ENCODE data around the gene LYSMD2. TPM values are rescaled to one million over a fixed set of nuclear protein-coding genes. Genes with fewer than 3 reads are reported as not detected.

The LYSMD2 gene
- total and polyA plus RNA-seq, 9 of the 15 experiments (the other 6 are each of a cell fraction or from before 2014, with no cell fraction given), result 4.3 to 30.3 (median 9.8) TPM

DNA sequence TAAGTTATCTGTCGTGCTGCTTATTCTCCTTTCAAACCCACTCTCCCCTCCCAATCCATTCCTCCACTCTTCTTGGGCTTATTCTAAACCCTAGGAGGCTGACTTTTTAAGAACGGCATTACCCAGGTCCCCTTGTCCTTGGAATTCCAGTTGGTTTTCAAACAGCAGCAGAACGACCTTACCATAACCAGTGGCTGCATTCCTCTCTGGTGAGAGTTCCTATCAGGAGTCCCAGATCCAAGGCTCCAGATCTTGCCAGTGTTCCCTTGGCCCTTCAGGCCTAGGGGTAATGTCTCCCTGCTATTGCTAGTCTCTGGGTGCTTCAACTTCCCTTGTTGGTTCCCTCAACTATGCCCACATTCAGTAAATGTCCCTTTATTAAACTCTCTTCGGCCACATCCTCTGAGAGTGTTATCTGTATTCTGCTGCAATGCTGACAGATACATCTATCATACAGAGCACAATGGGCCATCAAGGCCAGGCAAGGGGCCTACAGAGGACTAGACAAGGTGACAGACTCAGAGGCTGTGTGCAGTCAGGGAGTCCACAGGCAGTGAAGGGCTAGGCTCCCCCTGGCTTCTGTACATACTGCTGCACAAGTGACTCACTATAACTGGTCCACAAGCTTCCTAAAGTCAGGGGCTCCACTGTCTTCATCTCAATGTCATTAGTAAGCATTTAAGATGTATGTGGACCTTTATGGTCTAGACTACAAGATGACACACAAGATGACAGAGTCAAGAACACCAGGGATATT, 10.1 kb downstream of the LYSMD2 start (continued):
- TF ChIP-seq ADNP (tag; IDR thresholded peaks at IDR 0.05) (no peak), SMARCA4 (IDR thresholded peaks at IDR 0.05) (no peak), RBM25 (IDR thresholded peaks at IDR 0.05; ENCODE audit: low read depth, low read length, severe bottlenecking) (no peak), ZNF224 (CRISPR knock-in tag; IDR thresholded peaks at IDR 0.05) (no peak), HDAC8 (tag; IDR thresholded peaks at IDR 0.05) (no peak), KAT2B (IDR thresholded peaks at IDR 0.05; ENCODE audit: low read depth, low read length) (no peak), MAFG (tag; conservative IDR thresholded peaks at IDR 0.05) (no peak), TBL1XR1 (IDR thresholded peaks at IDR 0.05; ENCODE audit: low read length in 2 of 2) (no peak), FOSL1 (tag; conservative IDR thresholded peaks at IDR 0.05) (peak; percentile 37; the same call in 1 of the 2 replicates), KAT7 (CRISPR knock-in tag; IDR thresholded peaks at IDR 0.05; ENCODE audit: borderline replicate concordance) (no peak), YY1 (IDR thresholded peaks at IDR 0.05; ENCODE audit: borderline replicate concordance in 1 of 3, control insufficient read depth in 1 of 3, extremely low read depth in 1 of 3, insufficient read depth in 3 of 3, insufficient read length in 1 of 3, insufficient replicate concordance in 2 of 3, low read depth in 1 of 3, low read length in 2 of 3) (no peak), MIER1 (IDR thresholded peaks at IDR 0.05; ENCODE audit: low read depth) (no peak), ZNF212 (CRISPR knock-in tag; IDR thresholded peaks at IDR 0.05) (no peak), SIX5 (IDR thresholded peaks at IDR 0.05; ENCODE audit: borderline replicate concordance in 1 of 2, insufficient read depth in 1 of 2, low read depth in 1 of 2, low read length in 2 of 2) (no peak), ZNF324 (CRISPR knock-in tag; IDR thresholded peaks at IDR 0.05) (no peak)
- TF ChIP-seq, protein P1, sequence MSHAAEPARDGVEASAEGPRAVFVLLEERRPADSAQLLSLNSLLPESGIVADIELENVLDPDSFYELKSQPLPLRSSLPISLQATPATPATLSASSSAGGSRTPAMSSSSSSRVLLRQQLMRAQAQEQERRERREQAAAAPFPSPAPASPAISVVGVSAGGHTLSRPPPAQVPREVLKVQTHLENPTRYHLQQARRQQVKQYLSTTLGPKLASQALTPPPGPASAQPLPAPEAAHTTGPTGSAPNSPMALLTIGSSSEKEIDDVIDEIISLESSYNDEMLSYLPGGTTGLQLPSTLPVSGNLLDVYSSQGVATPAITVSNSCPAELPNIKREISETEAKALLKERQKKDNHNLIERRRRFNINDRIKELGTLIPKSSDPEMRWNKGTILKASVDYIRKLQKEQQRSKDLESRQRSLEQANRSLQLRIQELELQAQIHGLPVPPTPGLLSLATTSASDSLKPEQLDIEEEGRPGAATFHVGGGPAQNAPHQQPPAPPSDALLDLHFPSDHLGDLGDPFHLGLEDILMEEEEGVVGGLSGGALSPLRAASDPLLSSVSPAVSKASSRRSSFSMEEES (CRISPR knock-in tag; IDR thresholded peaks at IDR 0.05), result no peak
- TF ChIP-seq, protein P2, sequence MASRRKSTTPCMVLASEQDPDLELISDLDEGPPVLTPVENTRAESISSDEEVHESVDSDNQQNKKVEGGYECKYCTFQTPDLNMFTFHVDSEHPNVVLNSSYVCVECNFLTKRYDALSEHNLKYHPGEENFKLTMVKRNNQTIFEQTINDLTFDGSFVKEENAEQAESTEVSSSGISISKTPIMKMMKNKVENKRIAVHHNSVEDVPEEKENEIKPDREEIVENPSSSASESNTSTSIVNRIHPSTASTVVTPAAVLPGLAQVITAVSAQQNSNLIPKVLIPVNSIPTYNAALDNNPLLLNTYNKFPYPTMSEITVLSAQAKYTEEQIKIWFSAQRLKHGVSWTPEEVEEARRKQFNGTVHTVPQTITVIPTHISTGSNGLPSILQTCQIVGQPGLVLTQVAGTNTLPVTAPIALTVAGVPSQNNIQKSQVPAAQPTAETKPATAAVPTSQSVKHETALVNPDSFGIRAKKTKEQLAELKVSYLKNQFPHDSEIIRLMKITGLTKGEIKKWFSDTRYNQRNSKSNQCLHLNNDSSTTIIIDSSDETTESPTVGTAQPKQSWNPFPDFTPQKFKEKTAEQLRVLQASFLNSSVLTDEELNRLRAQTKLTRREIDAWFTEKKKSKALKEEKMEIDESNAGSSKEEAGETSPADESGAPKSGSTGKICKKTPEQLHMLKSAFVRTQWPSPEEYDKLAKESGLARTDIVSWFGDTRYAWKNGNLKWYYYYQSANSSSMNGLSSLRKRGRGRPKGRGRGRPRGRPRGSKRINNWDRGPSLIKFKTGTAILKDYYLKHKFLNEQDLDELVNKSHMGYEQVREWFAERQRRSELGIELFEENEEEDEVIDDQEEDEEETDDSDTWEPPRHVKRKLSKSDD (conservative IDR thresholded peaks at IDR 0.05; ENCODE audit: low read length), result no peak
- TF ChIP-seq, protein P3, sequence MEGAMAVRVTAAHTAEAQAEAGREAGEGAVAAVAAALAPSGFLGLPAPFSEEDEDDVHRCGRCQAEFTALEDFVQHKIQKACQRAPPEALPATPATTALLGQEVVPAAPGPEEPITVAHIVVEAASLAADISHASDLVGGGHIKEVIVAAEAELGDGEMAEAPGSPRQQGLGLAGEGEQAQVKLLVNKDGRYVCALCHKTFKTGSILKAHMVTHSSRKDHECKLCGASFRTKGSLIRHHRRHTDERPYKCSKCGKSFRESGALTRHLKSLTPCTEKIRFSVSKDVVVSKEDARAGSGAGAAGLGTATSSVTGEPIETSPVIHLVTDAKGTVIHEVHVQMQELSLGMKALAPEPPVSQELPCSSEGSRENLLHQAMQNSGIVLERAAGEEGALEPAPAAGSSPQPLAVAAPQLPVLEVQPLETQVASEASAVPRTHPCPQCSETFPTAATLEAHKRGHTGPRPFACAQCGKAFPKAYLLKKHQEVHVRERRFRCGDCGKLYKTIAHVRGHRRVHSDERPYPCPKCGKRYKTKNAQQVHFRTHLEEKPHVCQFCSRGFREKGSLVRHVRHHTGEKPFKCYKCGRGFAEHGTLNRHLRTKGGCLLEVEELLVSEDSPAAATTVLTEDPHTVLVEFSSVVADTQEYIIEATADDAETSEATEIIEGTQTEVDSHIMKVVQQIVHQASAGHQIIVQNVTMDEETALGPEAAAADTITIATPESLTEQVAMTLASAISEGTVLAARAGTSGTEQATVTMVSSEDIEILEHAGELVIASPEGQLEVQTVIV (CRISPR knock-in tag; IDR thresholded peaks at IDR 0.05; ENCODE audit: borderline replicate concordance), result no peak
- TF ChIP-seq, protein P4, sequence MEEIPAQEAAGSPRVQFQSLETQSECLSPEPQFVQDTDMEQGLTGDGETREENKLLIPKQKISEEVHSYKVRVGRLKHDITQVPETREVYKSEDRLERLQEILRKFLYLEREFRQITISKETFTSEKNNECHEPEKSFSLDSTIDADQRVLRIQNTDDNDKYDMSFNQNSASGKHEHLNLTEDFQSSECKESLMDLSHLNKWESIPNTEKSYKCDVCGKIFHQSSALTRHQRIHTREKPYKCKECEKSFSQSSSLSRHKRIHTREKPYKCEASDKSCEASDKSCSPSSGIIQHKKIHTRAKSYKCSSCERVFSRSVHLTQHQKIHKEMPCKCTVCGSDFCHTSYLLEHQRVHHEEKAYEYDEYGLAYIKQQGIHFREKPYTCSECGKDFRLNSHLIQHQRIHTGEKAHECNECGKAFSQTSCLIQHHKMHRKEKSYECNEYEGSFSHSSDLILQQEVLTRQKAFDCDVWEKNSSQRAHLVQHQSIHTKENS (CRISPR knock-in tag; IDR thresholded peaks at IDR 0.05), result no peak

Data from K562 (cell line).